ENCODE data around the gene LMAN2.

DNA sequence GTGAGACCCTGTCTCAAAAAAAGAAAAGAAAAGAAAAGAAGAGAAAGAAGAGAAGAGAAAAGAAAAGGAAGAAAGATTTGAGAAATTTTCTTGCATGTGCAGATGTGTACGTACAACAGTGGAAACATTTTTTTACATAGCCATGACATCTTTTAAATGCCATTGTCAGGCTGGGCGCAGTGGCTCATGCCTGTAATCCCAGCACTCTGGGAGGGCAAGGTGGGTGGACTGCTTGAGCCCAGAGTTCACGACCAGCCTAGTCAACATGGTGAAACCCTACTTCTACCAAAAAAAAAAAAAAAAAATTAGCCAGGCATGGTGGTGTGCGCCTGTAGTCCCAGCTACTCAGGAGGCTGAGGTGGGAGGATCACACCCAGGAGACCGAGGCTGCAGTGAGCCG, 6.6 kb downstream of the LMAN2 start:
- TF ChIP-seq, protein P1, sequence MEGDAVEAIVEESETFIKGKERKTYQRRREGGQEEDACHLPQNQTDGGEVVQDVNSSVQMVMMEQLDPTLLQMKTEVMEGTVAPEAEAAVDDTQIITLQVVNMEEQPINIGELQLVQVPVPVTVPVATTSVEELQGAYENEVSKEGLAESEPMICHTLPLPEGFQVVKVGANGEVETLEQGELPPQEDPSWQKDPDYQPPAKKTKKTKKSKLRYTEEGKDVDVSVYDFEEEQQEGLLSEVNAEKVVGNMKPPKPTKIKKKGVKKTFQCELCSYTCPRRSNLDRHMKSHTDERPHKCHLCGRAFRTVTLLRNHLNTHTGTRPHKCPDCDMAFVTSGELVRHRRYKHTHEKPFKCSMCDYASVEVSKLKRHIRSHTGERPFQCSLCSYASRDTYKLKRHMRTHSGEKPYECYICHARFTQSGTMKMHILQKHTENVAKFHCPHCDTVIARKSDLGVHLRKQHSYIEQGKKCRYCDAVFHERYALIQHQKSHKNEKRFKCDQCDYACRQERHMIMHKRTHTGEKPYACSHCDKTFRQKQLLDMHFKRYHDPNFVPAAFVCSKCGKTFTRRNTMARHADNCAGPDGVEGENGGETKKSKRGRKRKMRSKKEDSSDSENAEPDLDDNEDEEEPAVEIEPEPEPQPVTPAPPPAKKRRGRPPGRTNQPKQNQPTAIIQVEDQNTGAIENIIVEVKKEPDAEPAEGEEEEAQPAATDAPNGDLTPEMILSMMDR (IDR thresholded peaks at IDR 0.05) = no peak
- no peak for TF ChIP-seq POLR2A (IDR thresholded peaks at IDR 0.05)
- no peak for TF ChIP-seq EP300 (IDR thresholded peaks at IDR 0.05)
- no peak for TF ChIP-seq POLR2AphosphoS5 (IDR thresholded peaks at IDR 0.05)
